Measurements from ENCODE around the gene SLX4IP.

The SLX4IP gene

GRCh38 chr20:10524034-10524476 lies 89.0 kb downstream of the SLX4IP start:
- no peak for DNase-seq

DNA sequence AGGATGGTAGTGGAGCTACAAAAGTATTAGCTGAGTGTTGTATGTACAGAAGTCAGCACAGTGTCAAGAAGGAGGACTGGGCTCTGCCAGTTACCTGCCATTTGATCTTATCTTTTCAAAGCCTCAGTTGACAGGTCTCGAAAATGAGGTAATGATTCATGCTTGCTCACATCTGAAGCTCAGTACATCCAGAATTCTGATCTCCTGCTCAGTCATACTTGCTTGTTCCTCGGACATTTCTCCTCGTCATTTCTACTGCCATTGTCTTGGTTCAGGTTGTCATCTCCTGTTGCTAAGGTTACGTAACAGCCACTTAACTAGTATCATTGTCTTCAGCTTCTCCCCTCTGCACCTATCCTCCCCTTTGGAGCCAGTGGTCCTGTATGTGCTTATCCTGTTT lies 89.5 kb downstream of the SLX4IP start:
- DNase-seq: no peak

GRCh38 chr20:10527781-10528180 lies 92.7 kb downstream of the SLX4IP start:
- no peak for DNase-seq

DNA sequence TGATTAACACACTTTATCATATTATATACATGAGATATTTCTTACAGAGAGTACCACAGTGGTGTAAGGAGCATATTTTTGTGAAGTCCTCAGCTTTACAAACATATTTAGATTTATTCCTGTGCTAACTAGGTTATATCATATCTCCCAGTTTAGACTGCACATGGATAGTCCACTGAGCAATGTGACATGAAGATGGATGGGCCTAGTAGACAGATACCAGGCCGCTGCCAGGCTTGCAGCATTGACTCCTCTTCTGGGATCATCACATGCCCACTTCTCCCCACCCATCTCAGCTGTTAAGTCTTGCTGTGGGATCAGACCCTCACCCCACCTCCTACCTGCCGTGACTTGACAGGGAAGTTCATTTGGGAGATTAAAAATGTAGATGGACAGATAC lies 95.8 kb downstream of the SLX4IP start:
- DNase-seq: no peak

DNA sequence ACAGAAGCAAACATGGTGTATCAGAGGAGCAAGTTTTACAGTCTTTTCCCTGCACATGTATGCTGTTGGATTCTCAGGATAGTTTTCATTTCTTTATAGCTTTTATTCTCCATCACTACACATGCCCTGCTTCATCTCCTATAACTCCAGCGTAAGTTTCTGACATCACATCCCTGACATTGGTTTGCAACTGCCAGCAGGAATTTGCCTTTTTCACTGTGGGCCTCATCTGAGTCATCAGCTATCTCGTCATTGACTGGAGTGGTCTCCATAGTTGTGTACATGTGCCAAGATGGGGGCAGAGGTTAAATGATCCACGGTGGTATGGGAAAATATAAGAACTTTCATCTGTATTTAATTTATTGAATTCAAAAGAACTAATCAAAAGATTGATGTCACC lies 96.7 kb downstream of the SLX4IP start:
- peak; percentile 80 for DNase-seq

DNA sequence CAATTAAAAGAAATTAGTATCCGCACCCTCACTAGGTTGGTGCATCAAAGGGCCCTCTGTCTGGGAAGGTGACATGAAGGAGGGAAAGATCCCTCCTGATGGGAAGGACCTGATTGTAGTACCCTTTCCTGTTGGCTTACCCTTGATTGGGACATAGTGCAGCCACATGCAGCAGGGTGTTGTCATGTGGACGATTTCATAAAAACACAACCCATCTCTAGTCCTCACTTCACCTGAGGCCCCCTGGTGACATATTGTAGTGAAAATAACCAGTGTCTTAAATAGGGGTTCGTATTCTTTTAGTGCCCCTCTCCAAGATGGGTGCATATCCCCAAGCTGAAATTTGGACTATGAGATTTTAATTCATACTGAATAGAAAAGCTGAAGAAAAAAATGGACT lies 97.3 kb downstream of the SLX4IP start:
- no peak for DNase-seq

DNA sequence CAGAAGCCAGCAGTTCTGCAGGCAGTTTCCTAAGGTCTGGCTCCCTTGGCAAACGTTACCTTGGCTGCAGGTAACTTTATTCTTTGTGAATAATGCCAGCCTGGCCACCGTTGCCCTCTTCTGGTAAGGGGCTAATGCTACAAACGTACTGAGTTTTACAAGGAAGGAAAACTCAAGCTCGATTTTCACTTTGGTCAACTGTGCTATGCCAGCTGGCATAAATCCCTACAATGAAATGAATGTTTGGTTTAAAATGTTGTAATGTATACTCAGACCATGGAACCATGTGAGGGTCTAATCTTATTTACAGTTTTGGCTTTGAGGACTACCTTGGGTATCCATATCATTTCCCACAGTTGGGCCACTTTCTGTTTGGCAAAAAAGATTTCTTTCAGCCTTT lies 101.4 kb downstream of the SLX4IP start:
- DNase-seq: no peak

DNA sequence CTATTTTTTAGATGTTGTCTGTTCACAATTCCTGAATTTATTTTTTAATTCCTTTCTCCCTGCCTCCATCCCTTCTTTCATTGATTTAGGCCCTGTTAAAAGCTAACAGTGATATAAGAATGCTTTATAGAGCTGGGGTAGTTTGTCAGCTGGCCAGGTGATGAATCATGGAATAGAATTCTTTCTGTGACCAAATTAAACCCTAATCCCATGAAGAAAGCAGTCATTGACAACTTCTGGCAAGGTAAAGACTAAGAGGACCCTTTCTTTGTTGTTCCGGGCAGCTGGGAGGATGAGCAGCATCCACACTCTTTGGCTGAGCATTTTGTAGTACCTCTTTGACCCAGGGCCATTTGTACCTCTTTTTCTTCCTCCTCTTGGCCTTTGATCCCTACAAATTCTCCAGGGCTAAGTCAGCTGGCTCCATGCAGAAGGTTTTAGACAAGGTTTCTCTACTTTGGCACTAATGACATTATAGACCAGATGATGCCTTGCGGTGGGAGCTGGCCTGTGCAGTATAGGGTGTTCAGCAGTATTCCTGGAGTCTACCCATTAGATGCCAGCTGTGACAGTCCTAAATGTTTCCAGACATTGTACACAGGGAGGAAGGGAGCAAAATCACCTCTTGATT lies 102.9 kb downstream of the SLX4IP start:
- DNase-seq: peak; percentile 70

- DNase-seq: no peak
Measured at GRCh38 chr20:10538768-10539167, 103.7 kb downstream of the SLX4IP start.

- no peak for DNase-seq
Measured at GRCh38 chr20:10539818-10540553, 104.9 kb downstream of the SLX4IP start.

DNA sequence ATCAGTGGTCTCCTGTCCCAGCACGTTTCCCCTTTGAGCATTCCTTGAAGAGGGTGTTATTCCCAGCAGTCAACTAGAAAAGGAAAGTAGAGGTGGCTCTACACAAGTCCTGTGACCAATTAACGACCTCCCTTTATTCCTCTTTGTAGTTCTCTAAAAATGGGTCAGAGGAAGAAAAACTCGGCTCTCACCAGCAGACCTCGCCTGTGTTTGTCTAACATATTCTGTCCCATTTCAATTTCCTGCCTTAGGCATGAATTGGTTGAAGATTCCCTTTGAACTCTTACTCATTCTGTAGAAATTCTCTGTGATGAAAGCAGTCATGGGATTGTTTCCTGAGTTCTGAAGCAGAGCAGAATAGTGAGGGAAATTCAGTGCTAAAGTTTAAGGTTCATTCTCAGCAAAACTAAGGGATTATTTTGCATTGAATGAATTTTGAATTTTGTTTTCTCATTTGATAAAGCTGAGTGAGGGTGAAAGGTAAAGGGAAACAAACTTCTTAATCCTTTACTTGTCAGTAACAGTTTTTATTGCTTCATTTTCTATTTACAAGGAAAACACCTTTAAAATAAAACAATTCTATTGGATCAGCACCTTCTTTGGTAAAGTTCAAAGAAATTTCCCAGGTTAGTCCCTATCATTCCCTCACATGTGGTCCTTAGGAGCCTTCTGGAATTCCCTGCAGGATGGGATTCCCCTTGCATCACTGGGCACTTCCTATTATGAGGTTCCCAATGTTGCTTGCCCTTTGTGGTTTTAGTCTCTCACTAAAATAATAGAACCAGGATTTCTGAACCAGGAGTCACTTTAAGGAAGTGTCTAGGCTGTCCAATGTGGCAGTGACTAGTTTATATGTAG lies 105.8 kb downstream of the SLX4IP start:
- peak; percentile 77 for DNase-seq

GRCh38 chr20:10541668-10542411 lies 106.7 kb downstream of the SLX4IP start:
- no peak for DNase-seq

DNA sequence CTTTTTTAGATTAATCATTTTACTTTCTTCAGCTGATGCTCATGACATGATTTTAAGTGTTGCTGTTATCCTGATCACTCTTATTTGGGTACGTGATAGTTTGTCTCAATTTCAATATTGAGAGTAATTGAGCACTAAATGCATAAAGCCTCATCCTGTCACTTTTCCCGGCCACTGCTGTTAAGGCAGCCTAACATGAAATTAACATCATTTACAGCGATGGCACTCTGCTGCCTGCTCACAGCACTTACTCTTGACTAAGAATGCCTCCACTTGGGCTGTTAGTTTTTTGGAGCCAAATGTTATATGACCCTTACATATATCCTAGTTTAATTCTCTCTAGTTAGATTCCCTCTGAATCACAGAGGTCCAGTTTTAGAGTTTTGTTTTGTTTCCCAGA lies 107.3 kb downstream of the SLX4IP start:
- DNase-seq: no peak

GRCh38 chr20:10543480-10543879 lies 108.4 kb downstream of the SLX4IP start:
- no peak for DNase-seq

GRCh38 chr20:10547276-10548114 lies 112.4 kb downstream of the SLX4IP start:
- DNase-seq: no peak

DNA sequence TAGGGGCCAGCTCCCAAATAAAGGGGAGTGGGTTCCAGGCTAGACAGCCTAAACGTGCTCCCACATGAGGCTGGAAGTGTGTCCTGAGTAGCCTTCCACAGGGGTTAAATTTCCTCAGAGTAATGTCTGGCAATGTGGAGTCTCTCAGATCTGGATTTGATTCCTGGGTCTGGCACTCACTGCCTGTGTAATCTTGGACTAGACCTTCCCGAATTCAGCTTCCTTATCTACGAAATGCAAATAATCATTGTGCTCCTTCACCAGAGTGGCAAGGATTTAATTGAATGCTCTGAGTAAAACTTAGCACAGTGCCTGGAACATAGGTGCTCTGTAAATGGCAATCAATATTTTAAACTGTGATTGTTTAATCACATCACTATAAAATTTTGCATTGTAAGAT lies 114.4 kb downstream of the SLX4IP start:
- DNase-seq: no peak

- DNase-seq: no peak
Measured at GRCh38 chr20:10550204-10551118, 115.4 kb downstream of the SLX4IP start.

- DNase-seq: no peak
Measured at GRCh38 chr20:10551732-10552724, 116.9 kb downstream of the SLX4IP start.

DNA sequence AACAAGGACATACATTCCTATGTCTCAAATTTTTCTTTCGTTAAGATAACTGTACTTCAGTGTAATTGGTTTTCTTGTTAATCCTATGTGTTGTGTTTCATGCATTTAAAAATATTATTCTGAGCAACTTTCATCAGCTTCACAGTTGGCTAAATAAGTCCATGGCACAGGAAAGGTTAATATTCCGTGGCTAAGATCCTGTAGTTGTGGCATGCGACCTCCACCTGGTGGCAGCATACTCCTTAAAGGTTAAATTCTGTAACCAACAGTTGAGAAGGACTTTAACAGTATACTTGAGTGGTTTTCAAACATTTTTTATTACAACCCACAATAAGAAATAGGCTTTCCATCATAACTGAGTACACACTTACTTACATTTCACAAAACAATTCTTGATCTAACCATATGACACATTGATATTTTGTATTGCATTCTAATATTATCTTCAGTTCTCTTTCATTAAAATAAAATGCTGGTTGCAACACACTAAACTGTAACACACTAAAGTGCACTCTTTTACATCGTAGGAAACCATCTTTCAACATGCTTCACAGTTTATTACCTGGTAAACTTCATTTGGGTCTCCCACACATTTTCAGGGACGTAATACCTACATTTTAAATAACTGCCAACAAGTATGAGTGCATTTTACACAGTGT lies 118.3 kb downstream of the SLX4IP start:
- DNase-seq: peak; percentile 73

Data from fibroblast of skin of right quadriceps (primary cell).